Frontal cortex (tissue), 4 donors: ENCODE data around the gene CNIH2. TPM values are rescaled to one million over a fixed set of nuclear protein-coding genes. Genes with fewer than 3 reads are reported as not detected.
"Not testable (repeated sequence)": the region's sequence is repeated elsewhere in the genome, so short reads cannot be mapped to it uniquely, and the experiment has no call there.

Experiments
- DNase-seq, 2 donors: peaks; one replicate each; pipeline ENCODE4 v3.0.0; 2012; ENCODE audit warnings: low spot score in 2 of 2
- FAIRE-seq: peaks from 2 replicates; lab custom pipeline; 2012; peaks lifted over from hg19 to GRCh38; lab: Jason Lieb, UNC
- total RNA-seq: library from RNA; depleted of rRNA; stranded (reverse); fragments of >200 nt; gene quantifications from one replicate; pipeline ENCODE4 v1.2.3, GENCODE V29; 2014
- donor health status: control.
- donor health status: control.
- donor health status: control.

The CNIH2 gene
- total RNA-seq, 1 donor from 2014 or later: 41.6 TPM

GRCh38 chr11:66274219-66274618, 3.8 kb upstream of the CNIH2 start:
- DNase-seq (no peak), FAIRE-seq (no peak)

GRCh38 chr11:66275396-66275795, 2.6 kb upstream of the CNIH2 start:
- no peak for FAIRE-seq
- no peak for DNase-seq

- FAIRE-seq (no peak), DNase-seq (no peak)
Measured at GRCh38 chr11:66275984-66276612, 1.9 kb upstream of the CNIH2 start.

- DNase-seq, FAIRE-seq: not testable (repeated sequence)
Measured at GRCh38 chr11:66276619-66277018, 1.4 kb upstream of the CNIH2 start.

GRCh38 chr11:66277064-66277463, 911 bp upstream of the CNIH2 start:
- FAIRE-seq, DNase-seq: not testable (repeated sequence)

- FAIRE-seq: no peak
- peak in 1 of 2 donors; percentile 60 for DNase-seq
Measured at GRCh38 chr11:66278363-66279091, 552 bp downstream of the CNIH2 start.

- FAIRE-seq (no peak), DNase-seq (no peak)
Measured at GRCh38 chr11:66279092-66279734, 1.2 kb downstream of the CNIH2 start.

GRCh38 chr11:66280428-66280827, 2.5 kb downstream of the CNIH2 start:
- FAIRE-seq (no peak), DNase-seq (no peak)

- FAIRE-seq (no peak), DNase-seq (no peak)
Measured at GRCh38 chr11:66281001-66281400, 3.0 kb downstream of the CNIH2 start.

- FAIRE-seq (no peak), DNase-seq (no peak)
Measured at GRCh38 chr11:66281776-66282467, 3.9 kb downstream of the CNIH2 start.

- DNase-seq (peak; percentile 99 to 100), FAIRE-seq (no peak)
Measured at GRCh38 chr11:66282468-66283455, 4.8 kb downstream of the CNIH2 start.

GRCh38 chr11:66283461-66284105, 5.6 kb downstream of the CNIH2 start:
- no peak for FAIRE-seq
- no peak for DNase-seq

GRCh38 chr11:66284526-66285078, 6.6 kb downstream of the CNIH2 start:
- no peak for DNase-seq
- FAIRE-seq: no peak

GRCh38 chr11:66285250-66285947, 7.4 kb downstream of the CNIH2 start:
- no peak for FAIRE-seq
- DNase-seq: no peak

GRCh38 chr11:66286699-66287098, 8.7 kb downstream of the CNIH2 start:
- no peak for FAIRE-seq

GRCh38 chr11:66287211-66287888, 9.4 kb downstream of the CNIH2 start:
- DNase-seq: no peak
- no peak for FAIRE-seq

More at GRCh38 chr11:66286699-66287098, 8.7 kb downstream of the CNIH2 start:
- DNase-seq: no peak
